ENCODE measurements around the gene ALX4.

Gene ALX4

DNA sequence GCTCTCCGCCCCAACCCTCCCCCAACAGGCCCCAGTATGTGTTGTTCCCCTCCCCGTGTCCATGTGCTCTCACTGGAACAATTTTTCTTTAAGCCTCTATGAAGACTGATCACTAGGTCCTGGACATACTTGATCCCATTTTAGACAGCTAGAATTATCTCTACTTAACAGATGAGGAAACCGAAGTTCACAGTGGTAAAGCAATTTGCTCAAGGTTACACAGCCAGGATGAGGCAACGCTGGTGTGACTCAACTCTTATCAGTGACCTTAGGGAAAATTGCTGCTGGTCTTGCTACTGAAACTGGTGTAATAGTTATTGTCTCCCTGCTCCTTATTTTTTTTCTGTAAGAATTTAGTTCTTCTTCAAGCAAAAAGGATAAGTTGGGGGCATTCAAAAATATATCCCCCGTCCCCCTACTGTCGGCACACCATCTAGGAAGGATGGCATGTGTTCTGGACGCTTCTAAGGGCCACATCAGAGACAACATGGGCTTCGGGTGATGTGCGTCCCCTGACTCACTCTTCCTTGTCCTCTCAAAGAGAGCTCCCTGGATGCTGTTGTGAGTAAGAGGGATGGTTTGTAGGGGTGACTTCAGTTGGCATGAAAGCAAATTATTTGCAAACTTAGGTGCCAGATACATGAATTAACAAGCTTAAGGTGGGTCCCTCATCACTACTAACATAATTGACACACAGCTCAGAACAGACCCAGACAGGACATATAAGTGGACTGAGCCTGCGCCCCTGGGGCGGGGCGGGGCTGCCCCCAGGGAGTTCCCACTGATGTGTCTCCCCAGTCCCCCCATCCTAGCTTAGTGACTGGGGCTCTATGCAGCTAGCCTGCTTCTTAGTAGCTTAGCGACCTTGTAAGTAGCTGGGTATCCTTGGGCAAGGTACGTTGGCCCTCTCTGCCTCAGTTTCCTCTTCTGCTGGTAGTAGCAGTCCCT lies 23.6 kb upstream of the ALX4 start:
- Histone ChIP-seq H3K4me1 (ENCODE audit: control insufficient read depth, insufficient read depth, low read length) (no peaks in the 10 kb centered on the region), H3K27me3 (ENCODE audit: control insufficient read depth, insufficient read depth, low read length) (peaks cover 57% of the 10 kb centered on the region), H3K4me3 (ENCODE audit: low read length) (no peak overlapping the region), H3K36me3 (ENCODE audit: control insufficient read depth, insufficient read depth, low read length) (no peaks in the 10 kb centered on the region), H3K9me3 (ENCODE audit: control insufficient read depth, low read length) (no peaks in the 10 kb centered on the region), H3K9ac (ENCODE audit: low read length) (no peak overlapping the region)

DNA sequence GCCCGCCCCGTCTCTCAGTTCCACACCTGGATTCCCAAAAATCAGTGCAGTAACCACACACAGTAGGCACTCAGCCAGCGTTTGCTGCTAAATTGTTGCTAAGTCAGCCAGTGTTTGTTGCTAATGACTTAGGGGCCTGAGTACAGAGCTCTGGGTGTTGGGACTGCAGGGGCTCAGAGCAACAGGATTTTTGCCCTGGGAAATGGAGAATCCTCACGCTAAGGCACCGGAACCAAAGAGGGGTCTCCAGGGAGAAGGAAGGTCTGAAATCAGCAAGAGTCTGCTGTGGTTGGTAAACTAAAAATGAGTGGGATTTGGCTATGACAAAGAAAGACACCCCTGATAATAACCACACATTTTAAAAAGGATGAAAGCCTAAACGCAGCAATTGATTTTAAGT lies 22.7 kb upstream of the ALX4 start:
- H3K9ac ChIP-seq (ENCODE audit: low read length), result no peak overlapping the region
- H3K36me3 ChIP-seq (ENCODE audit: control insufficient read depth, insufficient read depth, low read length), result no peaks in the 10 kb centered on the region
- no peaks in the 10 kb centered on the region for H3K9me3 ChIP-seq (ENCODE audit: control insufficient read depth, low read length)
- no peak overlapping the region for H3K4me3 ChIP-seq (ENCODE audit: low read length)
- no peaks in the 10 kb centered on the region for H3K4me1 ChIP-seq (ENCODE audit: control insufficient read depth, insufficient read depth, low read length)
- peaks cover 57% of the 10 kb centered on the region for H3K27me3 ChIP-seq (ENCODE audit: control insufficient read depth, insufficient read depth, low read length)

DNA sequence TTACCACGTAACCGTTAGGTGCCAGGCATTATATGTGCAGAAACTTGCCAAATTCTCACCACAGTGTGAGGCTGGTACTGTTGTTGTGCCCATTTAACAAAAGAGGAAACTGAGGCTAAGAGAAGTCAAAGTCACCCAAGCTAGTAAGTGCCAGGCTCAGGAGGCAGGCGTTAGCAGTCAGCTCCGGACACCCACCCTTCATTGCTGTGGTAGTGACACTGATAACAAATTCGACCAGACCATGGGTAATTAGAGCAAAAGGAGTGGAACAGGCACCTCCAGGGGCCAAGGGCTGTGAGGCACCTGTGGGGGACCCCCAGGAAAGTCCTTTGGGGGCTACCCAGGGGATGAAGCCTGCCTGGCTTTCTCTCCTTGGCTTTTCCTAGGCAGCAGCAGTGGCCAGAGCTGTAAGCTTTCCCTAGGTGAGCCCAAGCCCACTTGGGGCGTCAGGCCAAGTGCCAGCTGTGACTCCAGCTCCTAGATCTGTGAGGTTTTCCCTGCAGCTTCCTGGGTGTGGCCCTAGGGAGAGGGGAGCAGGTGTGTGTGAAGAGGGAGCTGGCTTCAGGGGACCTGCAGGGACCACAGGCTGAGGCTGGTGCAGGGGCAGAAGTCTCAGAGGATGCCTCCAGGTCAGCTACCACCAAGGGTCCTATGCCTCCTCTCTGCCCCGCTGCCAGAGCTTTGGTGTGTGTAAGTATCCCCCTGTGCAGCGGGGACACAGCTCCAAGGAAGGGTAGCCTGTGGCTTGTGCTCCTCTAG lies 19.7 kb upstream of the ALX4 start:
- Histone ChIP-seq H3K36me3 (ENCODE audit: control insufficient read depth, insufficient read depth, low read length) (no peaks in the 10 kb centered on the region), H3K27me3 (ENCODE audit: control insufficient read depth, insufficient read depth, low read length) (peaks cover 61% of the 10 kb centered on the region), H3K4me1 (ENCODE audit: control insufficient read depth, insufficient read depth, low read length) (no peaks in the 10 kb centered on the region), H3K4me3 (ENCODE audit: low read length) (no peak overlapping the region), H3K9me3 (ENCODE audit: control insufficient read depth, low read length) (no peaks in the 10 kb centered on the region), H3K9ac (ENCODE audit: low read length) (no peak overlapping the region)

DNA sequence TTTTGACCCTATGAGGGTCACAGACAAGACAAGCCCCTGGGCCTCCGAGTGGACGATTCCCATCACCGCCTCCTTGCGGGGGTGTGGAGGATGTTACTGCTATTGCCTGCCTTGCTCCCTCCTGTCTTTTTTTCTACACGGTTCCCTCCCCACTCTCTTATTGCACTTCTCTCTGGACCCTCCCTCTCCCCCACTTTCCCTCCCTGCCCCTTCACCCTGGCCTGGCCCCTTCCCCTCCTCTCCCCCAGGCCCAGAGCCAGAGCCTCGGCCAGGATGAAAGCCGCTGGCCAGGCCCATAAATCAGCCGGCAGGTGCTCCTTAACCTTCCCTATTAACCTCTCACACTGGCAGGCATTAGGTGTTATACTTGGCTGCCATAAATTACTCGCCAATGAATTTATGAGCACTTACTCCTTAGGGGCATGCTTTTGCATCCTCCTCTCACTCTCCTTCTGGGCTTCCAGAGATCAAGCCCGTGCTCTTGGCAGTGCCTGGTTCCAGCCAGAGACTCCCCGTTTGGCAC lies 18.3 kb upstream of the ALX4 start:
- Histone ChIP-seq H3K4me3 (ENCODE audit: low read length) (no peak overlapping the region), H3K9ac (ENCODE audit: low read length) (no peak overlapping the region), H3K27me3 (ENCODE audit: control insufficient read depth, insufficient read depth, low read length) (peaks cover 66% of the 10 kb centered on the region), H3K4me1 (ENCODE audit: control insufficient read depth, insufficient read depth, low read length) (no peaks in the 10 kb centered on the region), H3K9me3 (ENCODE audit: control insufficient read depth, low read length) (no peaks in the 10 kb centered on the region), H3K36me3 (ENCODE audit: control insufficient read depth, insufficient read depth, low read length) (no peaks in the 10 kb centered on the region)

DNA sequence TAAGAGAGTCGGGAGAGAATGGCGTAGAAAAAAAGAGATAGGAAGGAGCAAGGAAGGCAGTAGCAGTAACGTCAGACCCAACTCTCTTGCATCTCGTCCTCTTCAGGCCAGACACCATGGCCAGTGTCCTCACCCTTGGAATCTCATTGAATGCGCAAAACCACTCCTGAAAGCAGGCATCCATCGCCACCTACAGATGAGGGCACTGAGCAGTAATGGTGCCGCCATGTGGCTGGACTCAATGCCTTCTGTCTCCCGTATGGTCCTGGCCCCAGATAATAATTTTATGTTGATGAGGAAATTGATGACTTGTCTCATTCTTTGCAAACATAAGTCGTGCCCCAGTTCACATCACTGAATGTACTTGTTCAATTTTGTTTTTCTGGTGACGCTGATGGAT lies 17.8 kb upstream of the ALX4 start:
- peaks cover 70% of the 10 kb centered on the region for H3K27me3 ChIP-seq (ENCODE audit: control insufficient read depth, insufficient read depth, low read length)

DNA sequence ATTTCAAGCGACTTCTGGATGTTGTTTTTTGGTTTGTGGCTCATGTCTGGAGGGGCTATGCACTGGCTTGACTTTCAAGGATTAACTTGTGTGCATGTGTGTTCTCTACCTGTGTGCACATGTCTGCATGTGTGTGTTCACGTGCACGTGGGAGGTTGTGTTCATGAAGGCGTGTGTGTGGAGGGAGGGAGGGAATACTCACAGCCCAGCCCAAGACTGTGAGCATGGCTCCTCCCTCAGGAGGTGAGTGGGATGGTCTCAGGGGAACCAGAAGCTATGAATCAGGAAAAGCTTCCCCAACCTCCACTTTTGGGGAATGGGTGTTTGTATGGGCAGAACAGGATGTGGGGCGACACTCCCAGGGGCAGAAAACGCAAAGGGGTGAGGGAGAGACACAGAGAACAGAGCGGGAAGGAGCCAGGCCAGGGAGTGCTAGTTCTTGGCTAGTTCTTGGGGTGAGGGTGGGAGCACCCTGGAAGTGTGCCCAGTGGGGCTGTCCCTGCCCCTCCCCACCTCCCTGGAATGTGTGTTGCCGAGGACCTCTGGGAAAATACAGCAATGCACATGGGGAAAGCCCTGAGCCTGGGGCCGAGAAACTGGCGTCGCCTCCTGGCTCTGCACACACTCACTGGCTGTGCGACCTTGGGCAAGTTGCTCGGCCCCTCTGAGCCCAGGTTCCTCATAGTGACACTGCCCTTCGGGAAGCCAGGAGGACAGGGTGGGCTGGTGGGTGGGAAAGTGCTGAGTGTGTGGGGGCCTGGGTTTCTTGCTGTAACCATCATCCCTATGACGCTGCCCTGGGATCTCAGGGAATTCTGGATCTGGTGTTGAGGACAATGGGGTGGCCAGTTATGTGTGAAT lies 16.9 kb upstream of the ALX4 start:
- Histone ChIP-seq H3K36me3 (ENCODE audit: control insufficient read depth, insufficient read depth, low read length) (no peaks in the 10 kb centered on the region), H3K9ac (ENCODE audit: low read length) (no peak overlapping the region), H3K4me3 (ENCODE audit: low read length) (no peak overlapping the region), H3K9me3 (ENCODE audit: control insufficient read depth, low read length) (no peaks in the 10 kb centered on the region), H3K4me1 (ENCODE audit: control insufficient read depth, insufficient read depth, low read length) (no peaks in the 10 kb centered on the region), H3K27me3 (ENCODE audit: control insufficient read depth, insufficient read depth, low read length) (peaks cover 77% of the 10 kb centered on the region)

More for the DNA sequence above, 17.8 kb upstream of the ALX4 start:
- H3K9me3 ChIP-seq (ENCODE audit: control insufficient read depth, low read length), result no peaks in the 10 kb centered on the region
- no peaks in the 10 kb centered on the region for H3K36me3 ChIP-seq (ENCODE audit: control insufficient read depth, insufficient read depth, low read length)
- no peak overlapping the region for H3K4me3 ChIP-seq (ENCODE audit: low read length)
- no peak overlapping the region for H3K9ac ChIP-seq (ENCODE audit: low read length)
- H3K4me1 ChIP-seq (ENCODE audit: control insufficient read depth, insufficient read depth, low read length), result no peaks in the 10 kb centered on the region

DNA sequence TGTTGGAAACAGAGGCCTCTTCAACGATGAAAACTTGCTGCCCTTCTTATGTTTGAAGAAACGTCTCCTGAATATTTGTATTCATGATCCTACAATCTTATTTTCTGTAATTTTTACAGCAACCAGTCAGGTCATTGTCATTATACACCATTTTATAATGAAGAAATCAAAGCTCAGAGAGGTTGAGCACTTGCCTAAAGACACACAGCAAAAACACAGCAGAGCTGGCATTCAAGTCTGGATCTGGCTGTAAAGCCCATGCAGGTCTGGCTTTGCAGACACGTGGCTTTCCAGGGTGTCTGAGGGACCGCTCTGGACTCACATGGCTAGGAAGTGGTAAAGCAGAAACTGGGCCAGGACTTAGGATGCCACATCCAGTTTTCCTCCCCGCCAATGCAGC lies 15.8 kb upstream of the ALX4 start:
- Histone ChIP-seq H3K4me3 (ENCODE audit: low read length) (no peak overlapping the region), H3K36me3 (ENCODE audit: control insufficient read depth, insufficient read depth, low read length) (no peaks in the 10 kb centered on the region), H3K9me3 (ENCODE audit: control insufficient read depth, low read length) (no peaks in the 10 kb centered on the region), H3K4me1 (ENCODE audit: control insufficient read depth, insufficient read depth, low read length) (no peaks in the 10 kb centered on the region), H3K9ac (ENCODE audit: low read length) (no peak overlapping the region), H3K27me3 (ENCODE audit: control insufficient read depth, insufficient read depth, low read length) (peaks cover 89% of the 10 kb centered on the region)

DNA sequence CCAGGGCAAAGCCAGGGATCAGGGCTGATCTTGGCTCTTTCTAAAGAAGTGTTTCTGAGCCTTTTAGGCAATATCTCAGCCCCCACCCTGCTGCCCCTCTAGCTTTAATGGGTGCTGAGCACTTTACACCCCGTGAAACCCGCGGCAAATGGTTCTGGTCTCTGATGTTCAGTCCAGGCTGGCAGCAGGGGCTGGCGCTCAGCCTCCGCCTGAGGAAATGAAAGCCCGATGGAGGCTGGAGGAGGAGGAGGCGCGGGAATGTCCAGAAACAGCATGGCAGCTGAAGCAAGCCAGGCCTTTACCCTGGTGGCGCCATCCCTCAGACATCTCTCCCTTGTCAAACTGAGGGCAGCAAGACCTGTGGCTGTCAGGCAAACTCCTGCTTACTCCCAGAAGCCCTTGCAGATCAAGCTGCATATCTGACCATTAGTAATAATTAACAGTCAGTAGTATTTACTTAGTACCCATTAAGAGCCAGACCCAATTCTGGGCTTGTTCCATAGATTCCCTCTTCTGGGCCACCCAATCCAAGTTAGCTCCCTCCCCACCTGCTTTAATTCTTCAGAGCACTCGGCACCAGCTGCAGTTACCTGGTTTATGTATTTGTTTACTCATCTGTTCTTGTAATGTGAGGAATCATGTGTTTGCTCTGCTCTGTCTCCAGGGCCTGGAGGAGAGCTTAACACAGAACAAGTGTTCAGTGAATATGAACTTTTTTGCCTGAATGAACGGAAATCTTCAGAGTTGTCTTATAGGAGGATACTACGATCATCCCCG lies 15.0 kb upstream of the ALX4 start:
- no peaks in the 10 kb centered on the region for H3K9me3 ChIP-seq (ENCODE audit: control insufficient read depth, low read length)
- no peaks in the 10 kb centered on the region for H3K36me3 ChIP-seq (ENCODE audit: control insufficient read depth, insufficient read depth, low read length)
- H3K4me3 ChIP-seq (ENCODE audit: low read length), result no peak overlapping the region
- no peak overlapping the region for H3K9ac ChIP-seq (ENCODE audit: low read length)
- H3K27me3 ChIP-seq (ENCODE audit: control insufficient read depth, insufficient read depth, low read length), result peaks cover 89% of the 10 kb centered on the region
- H3K4me1 ChIP-seq (ENCODE audit: control insufficient read depth, insufficient read depth, low read length), result no peaks in the 10 kb centered on the region

DNA sequence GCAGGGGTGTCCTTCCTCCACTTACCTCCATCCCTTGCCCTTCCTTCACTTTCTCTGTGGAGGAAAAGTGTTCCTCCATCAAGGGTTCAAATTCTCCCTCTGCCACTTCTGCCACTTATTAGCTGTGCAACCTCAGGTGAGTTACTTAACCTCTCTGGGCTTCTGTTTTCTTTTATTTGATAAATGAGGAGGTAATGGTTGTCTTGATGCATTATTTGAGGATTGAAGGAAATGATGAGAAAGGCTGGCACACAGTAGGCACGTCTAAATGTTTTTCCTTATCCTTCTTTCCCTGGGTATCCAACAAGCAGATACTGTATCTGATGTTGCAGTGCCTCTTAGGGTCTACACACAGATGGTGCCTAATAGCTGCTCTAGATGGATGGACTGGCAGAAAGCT lies 14.3 kb upstream of the ALX4 start:
- Histone ChIP-seq H3K9ac (ENCODE audit: low read length) (no peak overlapping the region), H3K9me3 (ENCODE audit: control insufficient read depth, low read length) (no peaks in the 10 kb centered on the region), H3K36me3 (ENCODE audit: control insufficient read depth, insufficient read depth, low read length) (no peaks in the 10 kb centered on the region), H3K4me3 (ENCODE audit: low read length) (no peak overlapping the region), H3K4me1 (ENCODE audit: control insufficient read depth, insufficient read depth, low read length) (no peaks in the 10 kb centered on the region), H3K27me3 (ENCODE audit: control insufficient read depth, insufficient read depth, low read length) (peaks cover 90% of the 10 kb centered on the region)

DNA sequence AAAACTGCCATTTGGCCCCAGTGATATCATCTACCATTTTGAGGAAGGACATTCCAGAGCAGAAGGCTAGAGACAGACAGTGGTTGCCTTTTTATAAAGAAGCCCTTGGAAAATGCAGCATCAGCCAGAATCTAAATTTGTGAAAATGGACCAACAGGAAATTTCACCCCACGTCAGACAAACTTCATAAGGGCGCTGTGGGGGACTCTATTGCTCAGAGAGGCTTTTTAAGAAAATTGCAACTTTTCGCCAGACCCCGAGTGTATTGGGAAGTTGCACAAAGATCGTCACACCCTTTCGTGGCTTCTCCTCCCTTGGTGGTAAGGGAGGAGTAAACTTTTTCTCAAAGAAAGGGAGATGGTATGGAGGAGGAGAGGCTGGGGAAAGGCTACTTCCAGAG lies 12.3 kb upstream of the ALX4 start:
- Histone ChIP-seq H3K4me3 (ENCODE audit: low read length) (no peak overlapping the region), H3K4me1 (ENCODE audit: control insufficient read depth, insufficient read depth, low read length) (no peaks in the 10 kb centered on the region), H3K9ac (ENCODE audit: low read length) (no peak overlapping the region), H3K27me3 (ENCODE audit: control insufficient read depth, insufficient read depth, low read length) (peaks cover 95% of the 10 kb centered on the region), H3K9me3 (ENCODE audit: control insufficient read depth, low read length) (no peaks in the 10 kb centered on the region), H3K36me3 (ENCODE audit: control insufficient read depth, insufficient read depth, low read length) (no peaks in the 10 kb centered on the region)

DNA sequence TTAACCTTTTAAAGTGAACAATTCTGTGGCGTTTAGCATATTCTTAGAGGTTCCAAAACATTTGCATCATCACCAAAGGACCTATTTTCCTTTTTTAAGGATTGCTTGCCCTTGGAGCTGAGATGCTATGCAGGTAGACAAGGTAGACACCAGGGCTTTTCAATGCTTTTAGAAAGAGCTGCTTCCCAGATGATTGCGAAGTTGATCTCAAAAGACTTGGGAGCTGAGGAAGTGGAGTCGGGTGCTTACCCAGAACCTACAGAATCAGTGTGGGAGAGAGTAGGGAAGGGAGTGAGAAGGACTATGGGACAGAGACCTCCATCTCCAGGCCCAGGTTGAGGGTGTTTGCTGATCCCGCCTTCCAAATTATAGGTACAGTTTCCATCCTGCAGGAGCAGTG lies 11.1 kb upstream of the ALX4 start:
- no peaks in the 10 kb centered on the region for H3K9me3 ChIP-seq (ENCODE audit: control insufficient read depth, low read length)
- H3K4me3 ChIP-seq (ENCODE audit: low read length), result no peak overlapping the region
- no peak overlapping the region for H3K9ac ChIP-seq (ENCODE audit: low read length)
- peaks cover 98% of the 10 kb centered on the region for H3K27me3 ChIP-seq (ENCODE audit: control insufficient read depth, insufficient read depth, low read length)
- peaks cover 8% of the 10 kb centered on the region for H3K4me1 ChIP-seq (ENCODE audit: control insufficient read depth, insufficient read depth, low read length)
- no peaks in the 10 kb centered on the region for H3K36me3 ChIP-seq (ENCODE audit: control insufficient read depth, insufficient read depth, low read length)
